Stomach (tissue), 4 donors: ENCODE measurements around the gene MORC1.

Experiments
- EP300 ChIP-seq: sonication (generic); formaldehyde crosslinking; IDR thresholded peaks from one replicate; pipeline ENCODE4 v1.6.1; 2017; ENCODE audit warnings: antibody characterized with exemption
- POLR2A ChIP-seq, 4 donors: fragments of 450-650 bp; IDR thresholded peaks; one replicate each; pipeline ENCODE4 v1.6.1; 2016; ENCODE audit warnings: antibody characterized with exemption in 4 of 4, control low read depth in 2 of 4, mild to moderate bottlenecking in 1 of 4, moderate library complexity in 1 of 4
- POLR2AphosphoS5 ChIP-seq, 3 donors: sonication (generic); formaldehyde crosslinking; IDR thresholded peaks; one replicate each; pipeline ENCODE4 v1.6.1; 2016; ENCODE audit warnings: antibody characterized with exemption in 3 of 3
- TF ChIP-seq, protein P1 (sequence below), 7 experiments: fragments of 450-650 bp in 4 of 7; fragments of 200-600 bp in 3 of 7; sonication (generic) in 3 of 7; IDR thresholded peaks; one replicate each; pipeline ENCODE4 v1.5.1; 2016 to 2019; ENCODE audit warnings: antibody characterized with exemption in 7 of 7, control low read depth in 2 of 7, mild to moderate bottlenecking in 1 of 7

DNA sequence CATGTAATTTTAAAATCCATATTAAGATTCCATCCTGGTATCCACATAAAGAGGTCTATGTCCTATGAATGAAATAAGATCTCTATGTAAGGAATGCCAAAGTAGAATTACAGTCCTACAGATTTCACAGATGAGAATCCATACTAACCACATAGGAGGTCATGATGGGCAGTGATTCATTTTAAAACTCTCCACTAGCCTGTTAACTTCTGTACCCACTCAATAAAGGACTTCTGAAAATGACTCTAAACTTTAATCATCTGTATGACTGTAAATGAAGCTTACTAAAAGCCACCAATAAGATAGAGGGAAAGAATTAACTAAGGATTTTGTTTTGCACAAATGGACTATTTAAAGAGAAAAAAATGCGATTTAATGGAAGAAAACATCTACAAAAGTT is 28.7 kb downstream of the MORC1 start:
- TF ChIP-seq POLR2A (IDR thresholded peaks at IDR 0.05) (no peak), EP300 (no peak), POLR2AphosphoS5 (IDR thresholded peaks at IDR 0.05) (no peak)
- TF ChIP-seq, protein P1, sequence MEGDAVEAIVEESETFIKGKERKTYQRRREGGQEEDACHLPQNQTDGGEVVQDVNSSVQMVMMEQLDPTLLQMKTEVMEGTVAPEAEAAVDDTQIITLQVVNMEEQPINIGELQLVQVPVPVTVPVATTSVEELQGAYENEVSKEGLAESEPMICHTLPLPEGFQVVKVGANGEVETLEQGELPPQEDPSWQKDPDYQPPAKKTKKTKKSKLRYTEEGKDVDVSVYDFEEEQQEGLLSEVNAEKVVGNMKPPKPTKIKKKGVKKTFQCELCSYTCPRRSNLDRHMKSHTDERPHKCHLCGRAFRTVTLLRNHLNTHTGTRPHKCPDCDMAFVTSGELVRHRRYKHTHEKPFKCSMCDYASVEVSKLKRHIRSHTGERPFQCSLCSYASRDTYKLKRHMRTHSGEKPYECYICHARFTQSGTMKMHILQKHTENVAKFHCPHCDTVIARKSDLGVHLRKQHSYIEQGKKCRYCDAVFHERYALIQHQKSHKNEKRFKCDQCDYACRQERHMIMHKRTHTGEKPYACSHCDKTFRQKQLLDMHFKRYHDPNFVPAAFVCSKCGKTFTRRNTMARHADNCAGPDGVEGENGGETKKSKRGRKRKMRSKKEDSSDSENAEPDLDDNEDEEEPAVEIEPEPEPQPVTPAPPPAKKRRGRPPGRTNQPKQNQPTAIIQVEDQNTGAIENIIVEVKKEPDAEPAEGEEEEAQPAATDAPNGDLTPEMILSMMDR (IDR thresholded peaks at IDR 0.05) = no peak
